Keratinocyte (primary cell): Measurements from ENCODE around the gene ALDOA. TPM values are rescaled to one million over a fixed set of nuclear protein-coding genes. Genes with fewer than 3 reads are reported as not detected.

Source experiments
- DNase-seq: peaks from one replicate; pipeline ENCODE4 v3.0.0-alpha.2; 2011; ENCODE audit warnings: low read depth, missing footprints, low spot score
- FAIRE-seq: peaks from 2 replicates; lab custom pipeline; 2011; peaks lifted over from hg19 to GRCh38; lab: Jason Lieb, UNC
- H2AFZ ChIP-seq: 2 replicates; pipeline ENCODE4 v1.6.0; 2012; ENCODE audit warnings: low read length, control low read depth, inconsistent platforms; ENCODE audit not compliant: control insufficient read depth
- H3K27ac ChIP-seq: 2 replicates; pipeline ENCODE4 v1.5.1; 2011; ENCODE audit warnings: low read length; ENCODE audit not compliant: control insufficient read depth, insufficient read depth
- H3K27me3 ChIP-seq: 3 replicates; pipeline ENCODE4 v1.6.0; 2011; ENCODE audit warnings: low read length; ENCODE audit not compliant: control insufficient read depth, insufficient read depth; ENCODE audit errors: extremely low read depth
- H3K36me3 ChIP-seq, 2 experiments: 2 replicates in 1 of 2; 3 replicates in 1 of 2; pipeline ENCODE4 v1.5.1; 2011; ENCODE audit warnings: low read length in 2 of 2, mild to moderate bottlenecking in 1 of 2; ENCODE audit not compliant: control insufficient read depth in 2 of 2, insufficient read depth in 2 of 2; ENCODE audit errors: extremely low read depth in 1 of 2
- H3K4me1 ChIP-seq: 3 replicates; pipeline ENCODE4 v1.5.1; 2011; ENCODE audit warnings: low read length; ENCODE audit not compliant: control insufficient read depth, insufficient read depth; ENCODE audit errors: extremely low read depth
- H3K4me2 ChIP-seq: 3 replicates; pipeline ENCODE4 v1.6.0; 2011; ENCODE audit warnings: low read depth, low read length; ENCODE audit not compliant: control insufficient read depth, insufficient read depth; ENCODE audit errors: extremely low read depth
- H3K4me3 ChIP-seq, 3 experiments: fragments of 200-600 bp in 1 of 3; sonication (generic) in 1 of 3; 2 replicates in 2 of 3; 3 replicates in 1 of 3; pipeline ENCODE4 v1.5.1; 2011 to 2016; ENCODE audit warnings: low read length in 3 of 3, mild to moderate bottlenecking in 3 of 3, control low read depth in 2 of 3, inconsistent platforms in 1 of 3, low read depth in 1 of 3, mixed read lengths in 1 of 3, mixed run types in 1 of 3, moderate library complexity in 1 of 3; ENCODE audit not compliant: control insufficient read depth in 2 of 3, insufficient read depth in 2 of 3; ENCODE audit errors: extremely low read depth in 1 of 3
- H3K79me2 ChIP-seq: 2 replicates; pipeline ENCODE4 v1.6.0; 2012; ENCODE audit warnings: low read length; ENCODE audit not compliant: control insufficient read depth, insufficient read depth
- H3K9ac ChIP-seq: 3 replicates; pipeline ENCODE4 v1.6.0; 2011; ENCODE audit warnings: low read length; ENCODE audit not compliant: control insufficient read depth, insufficient read depth; ENCODE audit errors: extremely low read depth
- H3K9me1 ChIP-seq: 3 replicates; pipeline ENCODE4 v1.6.0; 2011; ENCODE audit warnings: low read length; ENCODE audit not compliant: control insufficient read depth, insufficient read depth; ENCODE audit errors: extremely low read depth
- H3K9me3 ChIP-seq: 2 replicates; pipeline ENCODE4 v1.5.1; 2012; ENCODE audit warnings: low read depth, low read length; ENCODE audit not compliant: control insufficient read depth
- H4K20me1 ChIP-seq: 3 replicates; pipeline ENCODE4 v1.6.0; 2011; ENCODE audit warnings: low read length; ENCODE audit not compliant: control insufficient read depth, insufficient read depth; ENCODE audit errors: extremely low read depth
- EZH2 ChIP-seq: IDR thresholded peaks from one replicate; pipeline ENCODE4 v1.6.1; 2012; ENCODE audit warnings: inconsistent platforms, mild to moderate bottlenecking, low read length, moderate library complexity
- dilution Hi-C: fragments of 300-500 bp; cut with MboI; formaldehyde crosslinking; loops from one replicate; pipeline ENCODE4 v1.7.0; 2020; ENCODE audit warnings: low sequenced_read_pairs; ENCODE audit not compliant: extremely low pct_ligation_motif_present
- polyA plus RNA-seq, 5 experiments: library from polyadenylated mRNA; depleted of rRNA in 3 of 5; stranded (reverse) in 3 of 5; stranded (forward) in 1 of 5; unstranded in 1 of 5; fragments of >200 nt; gene quantifications; 1 replicate in 1 of 5; 2 replicates in 3 of 5; 3 replicates in 1 of 5; pipeline versions ENCODE4 v1.2.1 to v1.2.3, GENCODE V29; 2011 to 2012; ENCODE audit warnings: missing spikeins in 2 of 5, low read depth in 1 of 5, low replicate concordance in 1 of 5
- TF ChIP-seq, protein P1 (sequence below), 3 experiments: IDR thresholded peaks in 1 of 3; conservative IDR thresholded peaks in 1 of 3; optimal IDR thresholded peaks in 1 of 3; 2 replicates in 2 of 3; 3 replicates in 1 of 3; pipeline versions ENCODE3 to v1.5.1; 2011; ENCODE audit warnings: low read length in 3 of 3, mild to moderate bottlenecking in 3 of 3, moderate library complexity in 2 of 3, control low read depth in 1 of 3, inconsistent platforms in 1 of 3; ENCODE audit not compliant: insufficient read depth in 2 of 3; ENCODE audit errors: extremely low read depth in 1 of 3

ALDOA gene
- polyA plus RNA-seq, 1 donor (not counting 4 experiments of a cell fraction or from before 2014, with no cell fraction given): 800 TPM

GRCh38 chr16:30084096-30084815 lies 18.7 kb downstream of the ALDOA start:
- Histone ChIP-seq H3K4me2 (no peak overlapping the region), H3K4me3 (no peak overlapping the region), H3K9me3 (no peaks in the 10 kb centered on the region), H3K9me1 (no peaks in the 10 kb centered on the region), H3K9ac (no peak overlapping the region), H3K79me2 (peaks cover 20% of the 10 kb centered on the region), H3K27me3 (no peaks in the 10 kb centered on the region), H4K20me1 (peaks cover 2% of the 10 kb centered on the region), H3K36me3 (peaks cover 38 to 42% of the 10 kb centered on the region in 2 experiments), H3K4me1 (peaks cover 9% of the 10 kb centered on the region), H3K27ac (no peak overlapping the region), H2AFZ (no peak overlapping the region)
- TF ChIP-seq, protein P1, sequence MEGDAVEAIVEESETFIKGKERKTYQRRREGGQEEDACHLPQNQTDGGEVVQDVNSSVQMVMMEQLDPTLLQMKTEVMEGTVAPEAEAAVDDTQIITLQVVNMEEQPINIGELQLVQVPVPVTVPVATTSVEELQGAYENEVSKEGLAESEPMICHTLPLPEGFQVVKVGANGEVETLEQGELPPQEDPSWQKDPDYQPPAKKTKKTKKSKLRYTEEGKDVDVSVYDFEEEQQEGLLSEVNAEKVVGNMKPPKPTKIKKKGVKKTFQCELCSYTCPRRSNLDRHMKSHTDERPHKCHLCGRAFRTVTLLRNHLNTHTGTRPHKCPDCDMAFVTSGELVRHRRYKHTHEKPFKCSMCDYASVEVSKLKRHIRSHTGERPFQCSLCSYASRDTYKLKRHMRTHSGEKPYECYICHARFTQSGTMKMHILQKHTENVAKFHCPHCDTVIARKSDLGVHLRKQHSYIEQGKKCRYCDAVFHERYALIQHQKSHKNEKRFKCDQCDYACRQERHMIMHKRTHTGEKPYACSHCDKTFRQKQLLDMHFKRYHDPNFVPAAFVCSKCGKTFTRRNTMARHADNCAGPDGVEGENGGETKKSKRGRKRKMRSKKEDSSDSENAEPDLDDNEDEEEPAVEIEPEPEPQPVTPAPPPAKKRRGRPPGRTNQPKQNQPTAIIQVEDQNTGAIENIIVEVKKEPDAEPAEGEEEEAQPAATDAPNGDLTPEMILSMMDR (optimal IDR thresholded peaks at IDR 0.05 in 1 of 3, IDR thresholded peaks at IDR 0.05 in 1 of 3, conservative IDR thresholded peaks at IDR 0.05 in 1 of 3; ENCODE audit: extremely low read depth in 1 of 3, insufficient read depth in 2 of 3, low read length in 3 of 3): no peak
- TF ChIP-seq EZH2: no peak
- dilution Hi-C loops: no loop called here
- DNase-seq: no peak
- no peak for FAIRE-seq

DNA sequence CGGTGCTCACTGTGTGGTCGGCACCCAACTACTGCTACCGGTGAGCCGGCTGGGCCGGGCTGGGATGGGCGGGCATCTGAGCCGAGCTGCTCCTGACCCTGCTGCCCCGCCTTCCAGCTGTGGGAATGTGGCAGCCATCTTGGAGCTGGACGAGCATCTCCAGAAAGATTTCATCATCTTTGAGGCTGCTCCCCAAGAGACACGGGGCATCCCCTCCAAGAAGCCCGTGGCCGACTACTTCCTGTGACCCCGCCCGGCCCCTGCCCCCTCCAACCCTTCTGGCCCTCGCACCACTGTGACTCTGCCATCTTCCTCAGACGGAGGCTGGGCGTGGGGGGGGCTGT lies 19.2 kb downstream of the ALDOA start:
- Histone ChIP-seq H3K36me3 (peaks cover 34 to 37% of the 10 kb centered on the region in 2 experiments), H4K20me1 (peaks cover 2% of the 10 kb centered on the region), H3K9me3 (no peaks in the 10 kb centered on the region), H3K9me1 (no peaks in the 10 kb centered on the region), H3K79me2 (peaks cover 15% of the 10 kb centered on the region), H3K27ac (no peak overlapping the region), H3K4me2 (no peak overlapping the region), H3K4me1 (peaks cover 13% of the 10 kb centered on the region), H3K27me3 (no peaks in the 10 kb centered on the region), H3K4me3 (no peak overlapping the region), H2AFZ (no peak overlapping the region), H3K9ac (no peak overlapping the region)
- no peak for DNase-seq
- TF ChIP-seq EZH2: no peak
- TF ChIP-seq, protein P1 (optimal IDR thresholded peaks at IDR 0.05 in 1 of 3, IDR thresholded peaks at IDR 0.05 in 1 of 3, conservative IDR thresholded peaks at IDR 0.05 in 1 of 3; ENCODE audit: extremely low read depth in 1 of 3, insufficient read depth in 2 of 3, low read length in 3 of 3): no peak
- dilution Hi-C loops: no loop called here
- no peak for FAIRE-seq
